ENCODE measurements around the gene CDC25B. TPM values are rescaled to one million over a fixed set of nuclear protein-coding genes. Genes with fewer than 3 reads are reported as not detected.

Gene CDC25B
- total and polyA plus RNA-seq, 2 of the 13 experiments (the other 11 are each of a cell fraction or from before 2014, with no cell fraction given), result 14.5 to 19.4 TPM

GRCh38 chr20:3753501-3754275, 42.4 kb upstream of the CDC25B start:
- 95% methylated on average over 23 of the region's 26 CpGs for WGBS (ENCODE audit: low lambda C conversion rate)
- TSS peak; percentile 35 for BruUV-seq (replicated peaks)
- H3K79me2 ChIP-seq (ENCODE audit: insufficient read depth, low read length), result no peaks in the 10 kb centered on the region
- H3K4me3 ChIP-seq (replicated peaks in 1 of 3; ENCODE audit: insufficient read depth in 1 of 3, low read depth in 2 of 3, low read length in 3 of 3), result no peak overlapping the region
- H4K20me1 ChIP-seq (ENCODE audit: insufficient read depth, low read length), result no peaks in the 10 kb centered on the region
- peaks cover 15% of the 10 kb centered on the region for H3K4me1 ChIP-seq (ENCODE audit: insufficient read depth, low read length)
- H3K36me3 ChIP-seq (replicated peaks in 1 of 2; ENCODE audit: control insufficient read depth in 1 of 2, insufficient read depth in 2 of 2, low read length in 2 of 2), result peaks cover 26 to 27% of the 10 kb centered on the region in 2 experiments; a peak in 4 of 5 replicates
- no peak for FAIRE-seq
- peaks cover under 1 to 6% of the 10 kb centered on the region in 2 experiments; a peak in 2 of 5 replicates for H3K27me3 ChIP-seq (ENCODE audit: control insufficient read depth in 1 of 2, insufficient read depth in 2 of 2, low read length in 2 of 2)
- intact Hi-C loops (cut with micrococcal nuclease; ENCODE audit: unreplicated experiment), result loop anchor here (1.0 to 2.0 kb wide), 4 partner anchors 15 to 102 kb away; partner anchors contain the start of gene SPEF1
- DNase-seq (ENCODE audit: low spot score), result no peak
- H3K9ac ChIP-seq (ENCODE audit: insufficient read depth, low read depth, low read length), result no peak overlapping the region
- in situ Hi-C loops (cut with HindIII; ENCODE audit: extremely low pct_ligation_motif_present, low pct_unique_long_range_greater_than_20kb), result no loop called here
- POLR2A ChIA-PET, result interaction anchor here (3.9 kb wide), 1 partner anchor 14 kb away, joined by 21 read pairs; the partner anchor contains the start of gene ADISSP
- CTCF ChIA-PET (ENCODE audit: low intra/inter-chr PET ratio, low total read pairs), result interaction anchor here (0.6 to 1.7 kb wide), 10 partner anchors 13 to 331 kb away, joined by 3 to 9 read pairs (median 6); partner anchors contain the start of genes AP5S1 and SPEF1
- H2AFZ ChIP-seq (ENCODE audit: low read length), result no peak overlapping the region
- H3K4me2 ChIP-seq (ENCODE audit: low read depth, low read length), result no peak overlapping the region
- H3K9me3 ChIP-seq (ENCODE audit: low read length), result no peaks in the 10 kb centered on the region
- no peak for ATAC-seq
- TF ChIP-seq KDM2A (CRISPR knock-in tag; IDR thresholded peaks at IDR 0.05; ENCODE audit: borderline replicate concordance, low read depth) (peak; percentile 3; the same call in 1 of the 2 replicates), SPEN (CRISPR knock-in tag; IDR thresholded peaks at IDR 0.05; ENCODE audit: low read depth) (0 out of 2 replicates have a peak, but pooled peaks have one; percentile 18), PCBP1 (IDR thresholded peaks at IDR 0.05; ENCODE audit: borderline replicate concordance, low read depth, low read length) (peak; percentile 75; the same call in 1 of the 2 replicates), BRD4 (CRISPR knock-in tag; IDR thresholded peaks at IDR 0.05) (0 out of 2 replicates have a peak, but pooled peaks have one; percentile 13), NFIC (IDR thresholded peaks at IDR 0.05; ENCODE audit: low read length) (no peak), AKAP8 (CRISPR knock-in tag; IDR thresholded peaks at IDR 0.05) (0 out of 2 replicates have a peak, but pooled peaks have one; percentile 21), EED (CRISPR knock-in tag; IDR thresholded peaks at IDR 0.05) (no peak), ZNF629 (CRISPR knock-in tag; conservative IDR thresholded peaks at IDR 0.05) (peak; percentile 65), IRF9 (CRISPR knock-in tag; IDR thresholded peaks at IDR 0.05; ENCODE audit: borderline replicate concordance) (0 out of 2 replicates have a peak, but pooled peaks have one; percentile 33)
- H3K27ac ChIP-seq (ENCODE audit: extremely low read length, insufficient read depth, low read length), result no peak overlapping the region

Measured in HepG2 (cell line).